GM12878 (cell line): ENCODE measurements around the gene SCGB1A1. TPM values are rescaled to one million over a fixed set of nuclear protein-coding genes. Genes with fewer than 3 reads are reported as not detected.

Source experiments
- ATAC-seq: fragments of 200-7000 bp; cut with Tn5 transposase; 3 replicates; pipeline ENCODE4 v1.9.1; 2020; ENCODE audit warnings: mild to moderate bottlenecking, moderate library complexity
- BruUV-seq: library from RNA; stranded (reverse); fragments of 400-500 nt; replicated peaks from 2 replicates; lab custom pipeline; 2021; lab: Mats Ljungman, UMichigan
- CTCF ChIA-PET: fragments of 300-600 bp; sonication (Branson Sonifier 250); formaldehyde crosslinking; extraction: SDS; loops from one replicate; lab custom pipeline; 2021; ENCODE audit warnings: inconsistent platforms; lab: Yijun Ruan, JAX
- POLR2A ChIA-PET: fragments of 350-600 bp; formaldehyde crosslinking; extraction: SDS; loops from one replicate; lab custom pipeline; 2021; ENCODE audit warnings: inconsistent platforms; lab: Charles Lee
- RAD21 ChIA-PET: fragments of 300-600 bp; sonication (Branson Sonifier 250); formaldehyde crosslinking; loops from one replicate; lab custom pipeline; 2023; ENCODE audit warnings: antibody characterized with exemption; ENCODE audit not compliant: unreplicated experiment; lab: Charles Lee
- SMC1A ChIA-PET: fragments of 300-600 bp; sonication (Branson Sonifier 250); formaldehyde crosslinking; loops from one replicate; lab custom pipeline; 2023; ENCODE audit not compliant: unreplicated experiment, uncharacterized antibody; lab: Charles Lee
- DNase-seq: peaks from one replicate; pipeline ENCODE4 v3.0.0-alpha.2; 2011; ENCODE audit warnings: low read depth, low spot score
- FAIRE-seq: peaks from 3 replicates; lab custom pipeline; 2011; peaks lifted over from hg19 to GRCh38; lab: Jason Lieb, UNC
- H2AFZ ChIP-seq: 2 replicates; pipeline ENCODE4 v1.6.0; 2011; ENCODE audit warnings: low read depth, low read length, control low read depth; ENCODE audit not compliant: control insufficient read depth
- H3K27ac ChIP-seq: 2 replicates; pipeline ENCODE4 v1.5.1; 2011; ENCODE audit warnings: control low read depth; ENCODE audit not compliant: control insufficient read depth, insufficient read depth
- H3K27me3 ChIP-seq, 2 experiments: replicated peaks in 1 of 2; 2 replicates each; pipeline versions ENCODE4 v1.6.0 to v1.6.1; 2011; ENCODE audit warnings: low read length in 1 of 2; ENCODE audit not compliant: control insufficient read depth in 2 of 2, insufficient read depth in 2 of 2
- H3K36me3 ChIP-seq, 2 experiments: 2 replicates each; pipeline ENCODE4 v1.5.1; 2011; ENCODE audit warnings: low read length in 1 of 2; ENCODE audit not compliant: control insufficient read depth in 2 of 2, insufficient read depth in 2 of 2
- H3K4me1 ChIP-seq: 2 replicates; pipeline ENCODE4 v1.6.1; 2011; ENCODE audit warnings: mild to moderate bottlenecking, low read length, moderate library complexity, mixed read lengths; ENCODE audit not compliant: control insufficient read depth, insufficient read depth
- H3K4me2 ChIP-seq: 2 replicates; pipeline ENCODE4 v1.6.0; 2011; ENCODE audit warnings: control low read depth; ENCODE audit not compliant: control insufficient read depth, insufficient read depth
- H3K4me3 ChIP-seq: fragments of 200-600 bp; sonication (generic); 2 replicates; pipeline ENCODE4 v1.5.1; 2016
- H3K79me2 ChIP-seq: 2 replicates; pipeline ENCODE4 v1.6.0; 2011; ENCODE audit warnings: low read length; ENCODE audit not compliant: control insufficient read depth, insufficient read depth
- H3K9ac ChIP-seq: 2 replicates; pipeline ENCODE4 v1.8.0; 2011; ENCODE audit warnings: low read length, control low read depth, mixed read lengths; ENCODE audit not compliant: control insufficient read depth, insufficient read depth
- H3K9me3 ChIP-seq: replicated peaks from 3 replicates; pipeline ENCODE4 v1.5.1; 2011; ENCODE audit warnings: mild to moderate bottlenecking, low read length; ENCODE audit not compliant: control insufficient read depth, insufficient read depth
- H4K20me1 ChIP-seq: 2 replicates; pipeline ENCODE4 v1.6.0; 2011; ENCODE audit not compliant: control insufficient read depth, insufficient read depth
- ATF7 ChIP-seq: fragments of 450-650 bp; IDR thresholded peaks from 2 replicates; pipeline ENCODE4 v1.6.1; 2016; ENCODE audit warnings: low read depth, mild to moderate bottlenecking
- RB1 ChIP-seq: fragments of 450-650 bp; formaldehyde crosslinking; IDR thresholded peaks from 2 replicates; pipeline ENCODE4 v1.6.1; 2017; ENCODE audit warnings: mild to moderate bottlenecking, borderline replicate concordance
- SMC3 ChIP-seq: IDR thresholded peaks from 2 replicates; pipeline ENCODE4 v1.6.1; 2011; ENCODE audit warnings: low read length, improper control_type of control experiment, borderline replicate concordance
- ZNF622 ChIP-seq: fragments of 450-650 bp; IDR thresholded peaks from 2 replicates; pipeline ENCODE4 v1.6.1; 2017; ENCODE audit warnings: mild to moderate bottlenecking, inconsistent platforms
- WGBS: methylation state at CpG from one replicate; pipeline ENCODE4 v1.1.6; 2016; ENCODE audit warnings: low lambda C conversion rate; ENCODE audit not compliant: insufficient replicate concordance, insufficient coverage; ENCODE audit errors: missing lambda C conversion rate; 5-methylcytosine and 5-hydroxymethylcytosine counted together
- in situ Hi-C: fragments of 300-500 bp; cut with MboI; formaldehyde crosslinking; loops from 9 replicates; pipeline ENCODE4 v1.14.3; 2018; ENCODE audit warnings: mixed read lengths
- intact Hi-C: fragments of 100-400 bp; cut with micrococcal nuclease; formaldehyde crosslinking; loops from one replicate; pipeline ENCODE4 v1.14.2; 2022; ENCODE audit not compliant: unreplicated experiment
- polyA plus RNA-seq, 11 experiments: library from polyadenylated mRNA; depleted of rRNA in 4 of 11; unstranded in 6 of 11; stranded (reverse) in 5 of 11; fragments of >200 nt; fragmentation: Nextera tagmentation in 4 of 11; fragmentation: Illumina TruSeq in 1 of 11; extraction: Ambion mirVana in 4 of 11; extraction: Trizol in 1 of 11; gene quantifications; 1 replicate in 1 of 11; 2 replicates in 10 of 11; pipeline versions ENCODE4 v1.2.1 to v1.2.3, GENCODE V29; 2011 to 2016; ENCODE audit warnings: inconsistent platforms in 2 of 11, missing spikeins in 2 of 11, low read depth in 1 of 11
- total RNA-seq, 4 experiments: library from RNA; depleted of rRNA in 3 of 4; stranded (reverse); fragments of >200 nt in 3 of 4; fragmentation: Illumina TruSeq in 1 of 4; extraction: Trizol in 1 of 4; gene quantifications; 2 replicates each; pipeline versions ENCODE4 v1.2.1 to v1.2.3, GENCODE V29; 2013 to 2021
- TF ChIP-seq, protein P1 (sequence below): fragments of 450-650 bp; IDR thresholded peaks from 2 replicates; pipeline ENCODE4 v1.6.1; 2014; ENCODE audit warnings: mild to moderate bottlenecking
- TF ChIP-seq, protein P2 (sequence below): fragments of 450-650 bp; formaldehyde crosslinking; IDR thresholded peaks from 2 replicates; pipeline ENCODE4 v1.4.0; 2022; ENCODE audit warnings: mild to moderate bottlenecking, moderate library complexity
- TF ChIP-seq, protein P3 (sequence below): IDR thresholded peaks from 2 replicates; pipeline ENCODE4 v1.6.1; 2012; ENCODE audit warnings: mild to moderate bottlenecking, low read depth, low read length
- TF ChIP-seq, protein P4 (sequence below): fragments of 450-650 bp; IDR thresholded peaks from 2 replicates; pipeline ENCODE4 v1.6.1; 2017; ENCODE audit warnings: mild to moderate bottlenecking

The SCGB1A1 gene
- total and polyA plus RNA-seq, 10 of the 15 experiments (the other 5 are each of a cell fraction or from before 2014, with no cell fraction given), result not detected

DNA sequence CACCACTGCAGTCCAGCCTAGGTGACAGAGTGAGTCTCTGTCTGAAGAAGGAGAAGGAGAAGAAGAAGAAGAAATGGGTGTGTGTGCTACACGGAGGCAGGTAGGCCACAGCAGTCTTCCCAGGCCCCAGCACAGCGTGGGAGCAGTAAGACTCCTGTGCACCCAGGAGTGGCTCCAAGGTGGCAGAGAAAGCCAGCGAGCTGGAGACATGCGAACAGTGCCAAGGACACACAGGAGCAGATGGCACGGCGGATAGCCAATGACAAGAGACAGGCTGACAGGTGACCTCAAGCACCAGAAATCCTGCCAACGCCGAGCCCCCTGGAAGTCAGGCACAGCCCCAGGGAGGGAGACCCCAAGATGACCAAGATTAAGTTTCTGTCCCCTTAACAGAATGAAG is 9.0 kb upstream of the SCGB1A1 start:
- peaks cover 0 to 1% of the 10 kb centered on the region in 2 experiments; a peak in 3 of 4 replicates for H3K27me3 ChIP-seq
- no peak for DNase-seq
- no peaks in the 10 kb centered on the region for H3K9me3 ChIP-seq
- no peaks in the 10 kb centered on the region for H4K20me1 ChIP-seq
- intact Hi-C loops (no loop called here), in situ Hi-C loops (no loop called here)
- TF ChIP-seq, protein P1, sequence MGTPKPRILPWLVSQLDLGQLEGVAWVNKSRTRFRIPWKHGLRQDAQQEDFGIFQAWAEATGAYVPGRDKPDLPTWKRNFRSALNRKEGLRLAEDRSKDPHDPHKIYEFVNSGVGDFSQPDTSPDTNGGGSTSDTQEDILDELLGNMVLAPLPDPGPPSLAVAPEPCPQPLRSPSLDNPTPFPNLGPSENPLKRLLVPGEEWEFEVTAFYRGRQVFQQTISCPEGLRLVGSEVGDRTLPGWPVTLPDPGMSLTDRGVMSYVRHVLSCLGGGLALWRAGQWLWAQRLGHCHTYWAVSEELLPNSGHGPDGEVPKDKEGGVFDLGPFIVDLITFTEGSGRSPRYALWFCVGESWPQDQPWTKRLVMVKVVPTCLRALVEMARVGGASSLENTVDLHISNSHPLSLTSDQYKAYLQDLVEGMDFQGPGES, result no peak
- TF ChIP-seq, protein P2, sequence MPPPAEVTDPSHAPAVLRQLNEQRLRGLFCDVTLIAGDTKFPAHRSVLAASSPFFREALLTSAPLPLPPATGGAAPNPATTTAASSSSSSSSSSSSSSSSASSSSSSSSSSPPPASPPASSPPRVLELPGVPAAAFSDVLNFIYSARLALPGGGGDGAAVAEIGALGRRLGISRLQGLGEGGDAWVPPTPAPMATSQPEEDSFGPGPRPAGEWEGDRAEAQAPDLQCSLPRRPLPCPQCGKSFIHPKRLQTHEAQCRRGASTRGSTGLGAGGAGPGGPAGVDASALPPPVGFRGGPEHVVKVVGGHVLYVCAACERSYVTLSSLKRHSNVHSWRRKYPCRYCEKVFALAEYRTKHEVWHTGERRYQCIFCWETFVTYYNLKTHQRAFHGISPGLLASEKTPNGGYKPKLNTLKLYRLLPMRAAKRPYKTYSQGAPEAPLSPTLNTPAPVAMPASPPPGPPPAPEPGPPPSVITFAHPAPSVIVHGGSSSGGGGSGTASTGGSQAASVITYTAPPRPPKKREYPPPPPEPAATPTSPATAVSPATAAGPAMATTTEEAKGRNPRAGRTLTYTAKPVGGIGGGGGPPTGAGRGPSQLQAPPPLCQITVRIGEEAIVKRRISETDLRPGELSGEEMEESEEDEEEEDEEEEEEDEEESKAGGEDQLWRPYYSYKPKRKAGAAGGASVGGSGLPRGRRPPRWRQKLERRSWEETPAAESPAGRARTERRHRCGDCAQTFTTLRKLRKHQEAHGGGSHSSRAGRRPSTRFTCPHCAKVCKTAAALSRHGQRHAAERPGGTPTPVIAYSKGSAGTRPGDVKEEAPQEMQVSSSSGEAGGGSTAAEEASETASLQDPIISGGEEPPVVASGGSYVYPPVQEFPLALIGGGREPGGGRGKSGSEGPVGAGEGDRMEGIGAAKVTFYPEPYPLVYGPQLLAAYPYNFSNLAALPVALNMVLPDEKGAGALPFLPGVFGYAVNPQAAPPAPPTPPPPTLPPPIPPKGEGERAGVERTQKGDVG (CRISPR knock-in tag), result no peak
- no peak for TF ChIP-seq SMC3
- TF ChIP-seq, protein P3, sequence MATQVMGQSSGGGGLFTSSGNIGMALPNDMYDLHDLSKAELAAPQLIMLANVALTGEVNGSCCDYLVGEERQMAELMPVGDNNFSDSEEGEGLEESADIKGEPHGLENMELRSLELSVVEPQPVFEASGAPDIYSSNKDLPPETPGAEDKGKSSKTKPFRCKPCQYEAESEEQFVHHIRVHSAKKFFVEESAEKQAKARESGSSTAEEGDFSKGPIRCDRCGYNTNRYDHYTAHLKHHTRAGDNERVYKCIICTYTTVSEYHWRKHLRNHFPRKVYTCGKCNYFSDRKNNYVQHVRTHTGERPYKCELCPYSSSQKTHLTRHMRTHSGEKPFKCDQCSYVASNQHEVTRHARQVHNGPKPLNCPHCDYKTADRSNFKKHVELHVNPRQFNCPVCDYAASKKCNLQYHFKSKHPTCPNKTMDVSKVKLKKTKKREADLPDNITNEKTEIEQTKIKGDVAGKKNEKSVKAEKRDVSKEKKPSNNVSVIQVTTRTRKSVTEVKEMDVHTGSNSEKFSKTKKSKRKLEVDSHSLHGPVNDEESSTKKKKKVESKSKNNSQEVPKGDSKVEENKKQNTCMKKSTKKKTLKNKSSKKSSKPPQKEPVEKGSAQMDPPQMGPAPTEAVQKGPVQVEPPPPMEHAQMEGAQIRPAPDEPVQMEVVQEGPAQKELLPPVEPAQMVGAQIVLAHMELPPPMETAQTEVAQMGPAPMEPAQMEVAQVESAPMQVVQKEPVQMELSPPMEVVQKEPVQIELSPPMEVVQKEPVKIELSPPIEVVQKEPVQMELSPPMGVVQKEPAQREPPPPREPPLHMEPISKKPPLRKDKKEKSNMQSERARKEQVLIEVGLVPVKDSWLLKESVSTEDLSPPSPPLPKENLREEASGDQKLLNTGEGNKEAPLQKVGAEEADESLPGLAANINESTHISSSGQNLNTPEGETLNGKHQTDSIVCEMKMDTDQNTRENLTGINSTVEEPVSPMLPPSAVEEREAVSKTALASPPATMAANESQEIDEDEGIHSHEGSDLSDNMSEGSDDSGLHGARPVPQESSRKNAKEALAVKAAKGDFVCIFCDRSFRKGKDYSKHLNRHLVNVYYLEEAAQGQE, result no peak
- TF ChIP-seq, protein P4, sequence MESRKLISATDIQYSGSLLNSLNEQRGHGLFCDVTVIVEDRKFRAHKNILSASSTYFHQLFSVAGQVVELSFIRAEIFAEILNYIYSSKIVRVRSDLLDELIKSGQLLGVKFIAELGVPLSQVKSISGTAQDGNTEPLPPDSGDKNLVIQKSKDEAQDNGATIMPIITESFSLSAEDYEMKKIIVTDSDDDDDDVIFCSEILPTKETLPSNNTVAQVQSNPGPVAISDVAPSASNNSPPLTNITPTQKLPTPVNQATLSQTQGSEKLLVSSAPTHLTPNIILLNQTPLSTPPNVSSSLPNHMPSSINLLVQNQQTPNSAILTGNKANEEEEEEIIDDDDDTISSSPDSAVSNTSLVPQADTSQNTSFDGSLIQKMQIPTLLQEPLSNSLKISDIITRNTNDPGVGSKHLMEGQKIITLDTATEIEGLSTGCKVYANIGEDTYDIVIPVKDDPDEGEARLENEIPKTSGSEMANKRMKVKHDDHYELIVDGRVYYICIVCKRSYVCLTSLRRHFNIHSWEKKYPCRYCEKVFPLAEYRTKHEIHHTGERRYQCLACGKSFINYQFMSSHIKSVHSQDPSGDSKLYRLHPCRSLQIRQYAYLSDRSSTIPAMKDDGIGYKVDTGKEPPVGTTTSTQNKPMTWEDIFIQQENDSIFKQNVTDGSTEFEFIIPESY, result no peak
- no peak for TF ChIP-seq ATF7
- TF ChIP-seq ZNF622, result no peak
- TF ChIP-seq RB1, result no peak
- no peaks in the 10 kb centered on the region for H3K4me1 ChIP-seq
- POLR2A ChIA-PET, result interaction anchor here (0.6 kb wide), 1 partner anchor 1095 kb away, joined by 11 read pairs; no protein-coding TSS in a partner anchor
- no peak overlapping the region for H2AFZ ChIP-seq
- WGBS, result 56% methylated on average over 8 of the region's 8 CpGs
- RAD21 ChIA-PET, result interaction anchor here (0.6 kb wide), 1 partner anchor 82 kb away, joined by 3 read pairs; no protein-coding TSS in a partner anchor
- FAIRE-seq, result no peak
- H3K4me2 ChIP-seq, result no peak overlapping the region
- SMC1A ChIA-PET, result no interaction called here
- H3K79me2 ChIP-seq, result no peaks in the 10 kb centered on the region
- H3K27ac ChIP-seq, result no peak overlapping the region
- ATAC-seq, result no peak
- H3K4me3 ChIP-seq, result no peak overlapping the region
- no peaks in the 10 kb centered on the region for H3K36me3 ChIP-seq
- no peak overlapping the region for H3K9ac ChIP-seq
- no TSS peak for BruUV-seq
- CTCF ChIA-PET, result interaction anchor here (1.5 kb wide), 1 partner anchor 15 kb away, joined by 4 read pairs; no protein-coding TSS in a partner anchor
